HepG2 (cell line): ENCODE results near the gene SPATA25. TPM values are rescaled to one million over a fixed set of nuclear protein-coding genes. Genes with fewer than 3 reads are reported as not detected.
A peak's percentile ranks its signal among the peaks of the same experiment; 100 is the strongest.

Experiments used
- AFF4 ChIP-seq: sonication (generic); formaldehyde crosslinking; IDR thresholded peaks from 2 replicates; pipeline ENCODE4 v1.4.0; 2020; ENCODE audit warnings: missing genetic modification reagents
- ARHGAP35 ChIP-seq: sonication (generic); formaldehyde crosslinking; IDR thresholded peaks from 2 replicates; pipeline ENCODE4 v1.9.0; 2022; ENCODE audit warnings: mild to moderate bottlenecking, inconsistent platforms, moderate library complexity, missing genetic modification reagents, borderline replicate concordance
- CBFB ChIP-seq: sonication (generic); formaldehyde crosslinking; IDR thresholded peaks from 2 replicates; pipeline ENCODE4 v1.4.0; 2020; ENCODE audit warnings: missing genetic modification reagents
- CBX5 ChIP-seq: sonication (generic); formaldehyde crosslinking; IDR thresholded peaks from 2 replicates; pipeline ENCODE4 v1.4.0; 2020; ENCODE audit warnings: missing genetic modification reagents, borderline replicate concordance
- CEBPG ChIP-seq: IDR thresholded peaks from 2 replicates; pipeline ENCODE4 v1.6.1; 2016
- DDIT3 ChIP-seq: sonication (generic); formaldehyde crosslinking; IDR thresholded peaks from 2 replicates; pipeline ENCODE4 v1.4.0; 2020; ENCODE audit warnings: mild to moderate bottlenecking, missing genetic modification reagents
- IRF2 ChIP-seq: IDR thresholded peaks from 2 replicates; pipeline ENCODE4 v1.6.1; 2018; ENCODE audit warnings: missing genetic modification reagents, missing compliant biosample characterization
- PAX8 ChIP-seq: sonication (generic); formaldehyde crosslinking; IDR thresholded peaks from 2 replicates; pipeline ENCODE4 v1.8.0; 2022; ENCODE audit warnings: mild to moderate bottlenecking, missing genetic modification reagents, borderline replicate concordance
- PRMT3 ChIP-seq: sonication (generic); formaldehyde crosslinking; IDR thresholded peaks from 2 replicates; pipeline ENCODE4 v1.8.1; 2022; ENCODE audit warnings: low read depth, mild to moderate bottlenecking, moderate library complexity, missing genetic modification reagents, borderline replicate concordance
- TARDBP ChIP-seq: sonication (generic); formaldehyde crosslinking; IDR thresholded peaks from 2 replicates; pipeline ENCODE4 v1.8.0; 2022; ENCODE audit warnings: mild to moderate bottlenecking, missing genetic modification reagents
- ZBTB20 ChIP-seq: sonication (generic); formaldehyde crosslinking; IDR thresholded peaks from 2 replicates; pipeline ENCODE4 v1.8.1; 2023; ENCODE audit warnings: missing genetic modification reagents, low read depth, mild to moderate bottlenecking, borderline replicate concordance
- ZNF274 ChIP-seq: sonication (generic); formaldehyde crosslinking; IDR thresholded peaks from 2 replicates; pipeline ENCODE4 v1.5.1; 2020; ENCODE audit warnings: mild to moderate bottlenecking, missing genetic modification reagents
- ZNF460 ChIP-seq: sonication (generic); formaldehyde crosslinking; IDR thresholded peaks from 2 replicates; pipeline ENCODE4 v1.5.1; 2020; ENCODE audit warnings: missing genetic modification reagents, mild to moderate bottlenecking, borderline replicate concordance
- ZNF556 ChIP-seq: sonication (generic); formaldehyde crosslinking; IDR thresholded peaks from 2 replicates; pipeline ENCODE4 v1.4.0; 2020; ENCODE audit warnings: mild to moderate bottlenecking, missing genetic modification reagents, borderline replicate concordance
- ZNF580 ChIP-seq: IDR thresholded peaks from 2 replicates; pipeline ENCODE4 v1.6.1; 2016; ENCODE audit warnings: low read depth, borderline replicate concordance
- ZNF614 ChIP-seq: IDR thresholded peaks from 2 replicates; pipeline ENCODE4 v1.6.1; 2018; ENCODE audit warnings: missing biosample characterization, missing genetic modification reagents, inconsistent platforms, borderline replicate concordance
- ZNF674 ChIP-seq: sonication (generic); formaldehyde crosslinking; IDR thresholded peaks from 2 replicates; pipeline ENCODE4 v1.5.0; 2020; ENCODE audit warnings: low read depth, mild to moderate bottlenecking, missing genetic modification reagents
- ZNF749 ChIP-seq: sonication (generic); formaldehyde crosslinking; IDR thresholded peaks from 2 replicates; pipeline ENCODE4 v1.8.0; 2022; ENCODE audit warnings: mild to moderate bottlenecking, missing genetic modification reagents, moderate library complexity, borderline replicate concordance
- ZNF792 ChIP-seq: IDR thresholded peaks from 2 replicates; pipeline ENCODE4 v1.6.1; 2016
- ZSCAN12 ChIP-seq: sonication (generic); formaldehyde crosslinking; IDR thresholded peaks from 2 replicates; pipeline ENCODE4 v1.9.0; 2021; ENCODE audit warnings: mild to moderate bottlenecking, missing genetic modification reagents
- polyA plus RNA-seq, 8 experiments: library from polyadenylated mRNA; depleted of rRNA in 3 of 8; stranded (reverse) in 7 of 8; unstranded in 1 of 8; fragments of >200 nt; fragmentation: Illumina TruSeq in 4 of 8; extraction: Trizol in 4 of 8; gene quantifications; 2 replicates each; pipeline versions ENCODE4 v1.2.1 to v1.2.3, GENCODE V29; 2011 to 2016; ENCODE audit warnings: low read depth in 4 of 8, missing spikeins in 1 of 8, mixed read lengths in 1 of 8; ENCODE audit not compliant: insufficient read depth in 1 of 8
- total RNA-seq, 5 experiments: library from RNA; depleted of rRNA; stranded (reverse); fragments of >200 nt; fragmentation: Illumina TruSeq; extraction: Trizol; gene quantifications; 2 replicates each; pipeline ENCODE4 v1.2.3, GENCODE V29; 2016; ENCODE audit warnings: low read depth in 1 of 5

The SPATA25 gene
- total and polyA plus RNA-seq, 2 of the 13 experiments (the other 11 are each of a cell fraction or from before 2014, with no cell fraction given) = 4.8 to 7.6 TPM

GRCh38 chr20:45890985-45891983, 3.9 kb upstream of the SPATA25 start, which contains the start of the genes CTSA and NEURL2 (continued):
- TF ChIP-seq AFF4 (CRISPR knock-in tag) = peak; percentile 88
- peak; percentile 99 for TF ChIP-seq IRF2 (CRISPR knock-in tag)
- TF ChIP-seq ZNF556 (CRISPR knock-in tag) = peak; percentile 99
- peak; percentile 76 for TF ChIP-seq CEBPG (CRISPR knock-in tag)
- TF ChIP-seq CBFB (CRISPR knock-in tag) = peak; percentile 99
- TF ChIP-seq ZNF749 (CRISPR knock-in tag) = peak; percentile 98
- peak; percentile 100 for TF ChIP-seq ZNF614 (CRISPR knock-in tag)
- TF ChIP-seq ZNF674 (CRISPR knock-in tag) = peak; percentile 54; the same call in 1 of the 2 replicates
- peak; percentile 87; the same call in 1 of the 2 replicates for TF ChIP-seq ZNF460 (CRISPR knock-in tag)
- peak; percentile 94 for TF ChIP-seq DDIT3 (CRISPR knock-in tag)
- TF ChIP-seq PRMT3 = peak; percentile 99
- peak; percentile 97 for TF ChIP-seq PAX8 (CRISPR knock-in tag)
- TF ChIP-seq ZNF274 (CRISPR knock-in tag) = peak; percentile 99
- TF ChIP-seq TARDBP (CRISPR knock-in tag) = peak; percentile 100
- TF ChIP-seq ZNF792 (CRISPR knock-in tag) = peak; percentile 100
- TF ChIP-seq ZSCAN12 (CRISPR knock-in tag) = peak; percentile 93
- peak; percentile 98 for TF ChIP-seq ZBTB20
- peak; percentile 99 for TF ChIP-seq CBX5 (CRISPR knock-in tag)
- TF ChIP-seq ZNF580 (CRISPR knock-in tag) = peak; percentile 99
- TF ChIP-seq ARHGAP35 = peak; percentile 99
